ENCODE results near the gene HDAC10. TPM values are rescaled to one million over a fixed set of nuclear protein-coding genes. Genes with fewer than 3 reads are reported as not detected.

HDAC10 gene
- total RNA-seq, 1 donor from 2014 or later = 36.8 TPM

- no peak overlapping the region for H3K4me3 Mint-ChIP-seq (ENCODE audit: unreplicated experiment)
- H3K36me3 Mint-ChIP-seq (ENCODE audit: low read depth) = peaks cover 16% of the 10 kb centered on the region
- TF ChIP-seq CTCF (IDR thresholded peaks at IDR 0.05) = no peak
- no peak overlapping the region for H3K27ac Mint-ChIP-seq (ENCODE audit: unreplicated experiment)
- no peaks in the 10 kb centered on the region for H3K9me3 Mint-ChIP-seq (ENCODE audit: low read depth)
- H3K27me3 Mint-ChIP-seq (ENCODE audit: low read depth) = no peaks in the 10 kb centered on the region
- no peak for DNase-seq (ENCODE audit: low spot score)
- no peaks in the 10 kb centered on the region for H3K4me1 Mint-ChIP-seq (ENCODE audit: low read depth)
These were observed 24.2 kb downstream of the HDAC10 start for GRCh38 chr22:50226875-50227165.

GRCh38 chr22:50226063-50226874 is 24.8 kb downstream of the HDAC10 start:
- no peak for TF ChIP-seq CTCF (IDR thresholded peaks at IDR 0.05)
- Mint-ChIP-seq H3K4me1 (ENCODE audit: low read depth) (no peaks in the 10 kb centered on the region), H3K4me3 (ENCODE audit: unreplicated experiment) (no peak overlapping the region), H3K27me3 (ENCODE audit: low read depth) (no peaks in the 10 kb centered on the region), H3K9me3 (ENCODE audit: low read depth) (no peaks in the 10 kb centered on the region), H3K36me3 (ENCODE audit: low read depth) (peaks cover 16% of the 10 kb centered on the region), H3K27ac (ENCODE audit: unreplicated experiment) (no peak overlapping the region)
- no peak for DNase-seq (ENCODE audit: low spot score)

GRCh38 chr22:50225200-50225969 is 25.7 kb downstream of the HDAC10 start:
- no peaks in the 10 kb centered on the region for H3K27me3 Mint-ChIP-seq (ENCODE audit: low read depth)
- H3K4me1 Mint-ChIP-seq (ENCODE audit: low read depth) = no peaks in the 10 kb centered on the region
- H3K9me3 Mint-ChIP-seq (ENCODE audit: low read depth) = no peaks in the 10 kb centered on the region

DNA sequence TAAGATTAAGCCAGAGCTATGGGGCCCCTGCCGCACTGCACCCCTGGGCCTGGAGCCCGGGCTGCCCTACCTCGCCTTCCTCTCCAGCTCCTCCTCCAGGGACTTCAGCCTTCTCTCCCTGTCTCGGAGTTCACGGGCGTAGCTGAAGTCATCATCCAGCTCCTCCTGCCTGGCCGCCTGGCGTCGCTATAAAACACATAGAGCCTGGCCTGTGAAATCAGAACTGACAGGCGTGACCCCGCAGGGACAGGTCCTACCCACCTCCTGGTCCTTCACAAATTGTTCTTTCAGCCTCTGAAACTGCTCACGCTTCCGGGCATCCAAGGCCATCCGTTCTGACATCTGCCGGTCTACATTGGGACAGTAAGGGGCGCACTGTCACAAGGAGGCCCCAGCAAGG is 27.0 kb downstream of the HDAC10 start:
- no peak for TF ChIP-seq CTCF (IDR thresholded peaks at IDR 0.05)
- Mint-ChIP-seq H3K4me3 (ENCODE audit: unreplicated experiment) (no peak overlapping the region), H3K9me3 (ENCODE audit: low read depth) (no peaks in the 10 kb centered on the region), H3K27me3 (ENCODE audit: low read depth) (no peaks in the 10 kb centered on the region), H3K4me1 (ENCODE audit: low read depth) (peaks cover 4% of the 10 kb centered on the region), H3K27ac (ENCODE audit: unreplicated experiment) (no peak overlapping the region), H3K36me3 (ENCODE audit: low read depth) (peaks cover 15% of the 10 kb centered on the region)
- DNase-seq (ENCODE audit: low spot score) = no peak

More at GRCh38 chr22:50225200-50225969, 25.7 kb downstream of the HDAC10 start:
- no peak for TF ChIP-seq CTCF (IDR thresholded peaks at IDR 0.05)
- no peak overlapping the region for H3K27ac Mint-ChIP-seq (ENCODE audit: unreplicated experiment)
- no peak for DNase-seq (ENCODE audit: low spot score)
- no peak overlapping the region for H3K4me3 Mint-ChIP-seq (ENCODE audit: unreplicated experiment)
- peaks cover 16% of the 10 kb centered on the region for H3K36me3 Mint-ChIP-seq (ENCODE audit: low read depth)

GRCh38 chr22:50222508-50222907 is 28.6 kb downstream of the HDAC10 start:
- peaks cover 4% of the 10 kb centered on the region for H3K4me1 Mint-ChIP-seq (ENCODE audit: low read depth)
- H3K4me3 Mint-ChIP-seq (ENCODE audit: unreplicated experiment) = no peak overlapping the region
- no peak for TF ChIP-seq CTCF (IDR thresholded peaks at IDR 0.05)
- H3K9me3 Mint-ChIP-seq (ENCODE audit: low read depth) = no peaks in the 10 kb centered on the region
- H3K27ac Mint-ChIP-seq (ENCODE audit: unreplicated experiment) = no peak overlapping the region
- no peak for DNase-seq (ENCODE audit: low spot score)
- H3K27me3 Mint-ChIP-seq (ENCODE audit: low read depth) = no peaks in the 10 kb centered on the region
- H3K36me3 Mint-ChIP-seq (ENCODE audit: low read depth) = peaks cover 13% of the 10 kb centered on the region
